ENCODE measurements around the gene LAMA2.

DNA sequence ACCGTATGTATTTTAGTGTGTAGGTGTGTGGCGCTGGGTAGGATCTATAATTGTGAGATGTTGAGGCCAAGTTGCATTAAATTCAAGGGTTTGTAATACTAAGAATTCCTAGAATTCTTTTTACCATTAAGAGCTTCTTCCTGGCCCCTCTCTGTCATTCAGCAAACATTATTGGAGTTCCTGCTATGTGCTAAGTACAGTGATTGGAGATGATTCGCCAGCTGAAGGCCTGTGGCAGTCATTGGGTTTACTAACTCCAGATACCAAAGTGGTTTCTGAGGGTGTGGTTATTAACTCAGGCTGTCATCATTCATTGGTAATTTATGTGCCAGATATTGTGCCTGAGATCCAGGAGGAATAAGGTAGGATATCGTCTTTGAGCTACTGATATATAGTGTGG, 167.1 kb downstream of the LAMA2 start:
- TF ChIP-seq SMC3 (IDR thresholded peaks at IDR 0.05; ENCODE audit: low read depth, low read length) (no peak), CHD2 (IDR thresholded peaks at IDR 0.05; ENCODE audit: low read length, partially characterized antibody) (no peak)
- TF ChIP-seq, protein P1, sequence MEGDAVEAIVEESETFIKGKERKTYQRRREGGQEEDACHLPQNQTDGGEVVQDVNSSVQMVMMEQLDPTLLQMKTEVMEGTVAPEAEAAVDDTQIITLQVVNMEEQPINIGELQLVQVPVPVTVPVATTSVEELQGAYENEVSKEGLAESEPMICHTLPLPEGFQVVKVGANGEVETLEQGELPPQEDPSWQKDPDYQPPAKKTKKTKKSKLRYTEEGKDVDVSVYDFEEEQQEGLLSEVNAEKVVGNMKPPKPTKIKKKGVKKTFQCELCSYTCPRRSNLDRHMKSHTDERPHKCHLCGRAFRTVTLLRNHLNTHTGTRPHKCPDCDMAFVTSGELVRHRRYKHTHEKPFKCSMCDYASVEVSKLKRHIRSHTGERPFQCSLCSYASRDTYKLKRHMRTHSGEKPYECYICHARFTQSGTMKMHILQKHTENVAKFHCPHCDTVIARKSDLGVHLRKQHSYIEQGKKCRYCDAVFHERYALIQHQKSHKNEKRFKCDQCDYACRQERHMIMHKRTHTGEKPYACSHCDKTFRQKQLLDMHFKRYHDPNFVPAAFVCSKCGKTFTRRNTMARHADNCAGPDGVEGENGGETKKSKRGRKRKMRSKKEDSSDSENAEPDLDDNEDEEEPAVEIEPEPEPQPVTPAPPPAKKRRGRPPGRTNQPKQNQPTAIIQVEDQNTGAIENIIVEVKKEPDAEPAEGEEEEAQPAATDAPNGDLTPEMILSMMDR (IDR thresholded peaks at IDR 0.05), result no peak

Measured in SK-N-SH (cell line).